SHP77 (cell line): ENCODE measurements around the gene GNAI1.
"Not testable (repeated sequence)": the region's sequence is repeated elsewhere in the genome, so short reads cannot be mapped to it uniquely, and the experiment has no call there.

Source experiments
- DNase-seq, 2 experiments: peaks; one replicate each; lab custom pipeline; 2025; lab: John Stamatoyannopoulos, UW

Gene GNAI1

DNA sequence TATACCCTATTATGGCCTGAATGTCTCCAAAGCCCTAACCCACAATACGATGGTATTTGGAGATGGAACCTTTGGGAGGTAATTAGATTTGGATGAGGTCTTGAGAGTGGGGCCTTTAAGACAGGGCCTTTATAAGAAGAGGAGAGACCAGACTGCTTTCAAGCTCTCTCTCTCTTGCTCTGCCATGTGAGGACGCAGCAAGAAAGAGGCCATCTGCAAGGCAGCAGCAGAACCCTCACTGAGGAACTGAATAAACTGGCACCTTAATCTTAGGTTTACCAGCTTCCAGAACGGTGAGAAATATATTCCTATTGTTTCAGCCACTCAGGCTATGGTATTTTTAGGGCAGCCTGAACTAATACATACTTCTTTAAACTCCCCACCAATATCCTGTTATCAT is 2.0 kb upstream of the GNAI1 start:
- no peak for DNase-seq

DNA sequence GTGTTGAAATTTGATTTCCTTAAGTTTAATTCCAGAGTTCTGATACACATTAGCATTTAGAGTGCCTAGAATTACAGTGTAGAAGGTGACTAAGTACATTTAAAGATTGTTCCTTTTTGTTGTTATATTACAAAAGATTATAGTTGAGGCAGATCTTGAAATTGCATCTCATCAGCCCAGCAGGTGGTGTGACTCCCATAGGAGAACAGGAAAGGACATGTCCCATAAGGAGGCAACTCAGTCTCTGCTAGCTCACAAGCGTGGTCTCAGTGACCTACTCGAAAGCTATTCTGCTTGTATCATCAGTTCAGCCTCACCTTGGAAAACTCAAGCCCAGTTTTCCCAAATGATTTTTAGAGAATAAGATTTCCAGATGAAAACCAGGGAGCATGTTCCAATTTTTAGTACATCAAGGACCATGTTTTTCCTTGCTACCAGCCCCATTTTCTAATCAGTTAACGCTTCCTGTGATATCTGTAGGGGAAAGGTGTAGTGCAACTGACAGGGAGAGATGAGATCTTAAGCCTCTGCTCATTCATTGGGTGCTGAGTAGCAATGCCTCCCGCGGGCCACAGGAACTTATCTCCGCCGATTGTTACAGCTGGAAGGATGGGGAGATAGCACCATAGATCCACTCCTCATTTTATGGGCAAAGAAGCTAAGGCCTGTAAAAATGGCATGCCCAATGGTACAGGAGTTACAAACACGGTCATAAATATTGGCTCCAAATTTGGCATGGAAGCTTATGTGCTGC is 1.1 kb upstream of the GNAI1 start:
- DNase-seq, result no peak

- DNase-seq, result no peak
Measured at GRCh38 chr7:80134115-80134535, 506 bp upstream of the GNAI1 start.

GRCh38 chr7:80135309-80136104 is 876 bp downstream of the GNAI1 start:
- peak in 1 of 2 experiments; percentile 15 for DNase-seq

- no peak for DNase-seq
Measured at GRCh38 chr7:80136261-80137055, 1.8 kb downstream of the GNAI1 start.

DNA sequence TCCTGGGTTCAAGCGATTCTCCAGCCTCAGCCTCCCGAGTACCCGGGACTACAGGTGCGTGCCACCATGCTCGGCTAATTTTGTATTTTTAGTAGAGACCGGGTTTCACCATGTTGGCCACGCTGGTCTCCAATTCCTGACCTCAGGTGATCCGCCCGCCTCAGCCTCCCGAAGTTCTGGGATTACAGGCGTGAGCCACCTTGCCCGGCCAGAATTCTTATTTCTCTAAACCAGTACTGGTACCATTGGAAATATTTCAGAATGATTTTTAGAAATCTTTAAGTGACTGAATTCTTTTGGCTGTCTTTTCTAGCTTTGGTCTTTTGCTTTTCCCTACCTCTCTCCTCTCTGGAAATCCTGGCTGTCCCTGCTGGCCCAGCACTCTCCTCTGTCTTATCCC is 2.8 kb downstream of the GNAI1 start:
- DNase-seq, result no peak

- DNase-seq, result no peak
Measured at GRCh38 chr7:80139236-80139635, 4.6 kb downstream of the GNAI1 start.

GRCh38 chr7:80140388-80140787 is 5.8 kb downstream of the GNAI1 start:
- no peak for DNase-seq

DNA sequence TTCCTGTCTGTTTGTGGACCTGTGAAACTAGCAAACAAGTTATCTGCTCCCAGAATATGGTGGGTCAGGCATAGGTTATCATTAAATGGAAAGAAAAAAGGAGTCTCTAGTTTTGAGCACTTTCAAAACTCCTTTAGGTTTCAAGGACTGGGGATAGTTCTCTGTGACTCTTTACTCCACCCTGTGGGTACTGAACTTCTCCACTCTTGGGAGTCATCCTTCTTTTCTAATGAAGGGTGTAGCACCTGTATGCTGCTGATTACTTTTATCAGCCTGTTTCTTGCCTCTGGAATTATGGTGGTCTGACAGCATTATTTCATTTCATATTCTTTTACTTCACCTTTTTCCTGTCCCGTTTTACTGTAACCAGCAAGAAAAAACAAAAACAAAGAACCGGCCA is 6.7 kb downstream of the GNAI1 start:
- no peak for DNase-seq

GRCh38 chr7:80142853-80143580 is 8.4 kb downstream of the GNAI1 start:
- no peak for DNase-seq

- no peak for DNase-seq
Measured at GRCh38 chr7:80145780-80146422, 11.3 kb downstream of the GNAI1 start.

- DNase-seq, result no peak
Measured at GRCh38 chr7:80146545-80147182, 12.0 kb downstream of the GNAI1 start.

- DNase-seq, result no peak
Measured at GRCh38 chr7:80147543-80148391, 13.1 kb downstream of the GNAI1 start.

- DNase-seq, result no peak
Measured at GRCh38 chr7:80150611-80151273, 16.1 kb downstream of the GNAI1 start.

GRCh38 chr7:80151274-80151665 is 16.6 kb downstream of the GNAI1 start:
- DNase-seq, result no peak

GRCh38 chr7:80153446-80153845 is 18.8 kb downstream of the GNAI1 start:
- no peak for DNase-seq

GRCh38 chr7:80154656-80155333 is 20.2 kb downstream of the GNAI1 start:
- DNase-seq, result no peak

DNA sequence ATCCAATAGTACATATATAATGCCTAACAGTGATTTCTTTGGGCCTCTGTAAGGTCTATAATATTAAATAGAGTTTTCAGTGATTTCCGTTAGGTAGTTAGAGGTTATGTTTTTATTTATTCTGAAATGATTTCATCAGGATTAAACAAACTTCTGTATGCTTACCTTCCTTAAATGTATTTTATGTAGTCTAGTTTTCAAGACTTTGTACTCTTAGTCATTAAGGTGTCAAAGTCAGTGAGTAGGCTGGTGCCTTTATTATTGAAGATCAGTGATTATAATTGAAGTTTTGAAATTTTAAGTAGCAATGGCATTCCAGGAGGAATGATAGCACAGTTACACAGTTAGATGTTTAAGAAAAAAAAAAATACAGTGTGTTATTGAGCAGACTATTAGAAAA is 20.7 kb downstream of the GNAI1 start:
- no peak for DNase-seq

- DNase-seq, result not testable (repeated sequence)
Measured at GRCh38 chr7:80157770-80158169, 23.1 kb downstream of the GNAI1 start.
